A549 (cell line): ENCODE results near the gene WDR70. TPM values are rescaled to one million over a fixed set of nuclear protein-coding genes. Genes with fewer than 3 reads are reported as not detected.
A peak's percentile ranks its signal among the peaks of the same experiment; 100 is the strongest.
"Not testable (repeated sequence)": the region's sequence is repeated elsewhere in the genome, so short reads cannot be mapped to it uniquely, and the experiment has no call there.

ENCODE experiments used
- ATAC-seq, 2 experiments: fragments of 200-7000 bp in 1 of 2; fragments of >200 bp in 1 of 2; cut with Nextera tagmentation in 1 of 2; cut with Tn5 transposase in 1 of 2; 3 replicates each; pipeline versions ENCODE4 v1.8.0 to v1.9.1; 2018 to 2020; ENCODE audit warnings: mild to moderate bottlenecking in 1 of 2, moderate library complexity in 1 of 2
- CTCF ChIA-PET: fragments of 300-600 bp; sonication (Branson Sonifier 250); formaldehyde crosslinking; extraction: SDS; loops from one replicate; lab custom pipeline; 2021; ENCODE audit warnings: antibody characterized with exemption, inconsistent platforms; lab: Yijun Ruan, JAX
- POLR2A ChIA-PET: fragments of 350-600 bp; formaldehyde crosslinking; extraction: SDS; loops from one replicate; lab custom pipeline; 2021; ENCODE audit warnings: antibody characterized with exemption, inconsistent platforms; lab: Yijun Ruan, JAX
- DNase-seq, 2 experiments: peaks; one replicate each; pipeline versions ENCODE4 v3.0.0 to v3.0.0-alpha.2; 2011 to 2016; ENCODE audit warnings: low read depth in 1 of 2, low spot score in 1 of 2
- FAIRE-seq: peaks from 2 replicates; lab custom pipeline; 2011; peaks lifted over from hg19 to GRCh38; lab: Jason Lieb, UNC
- H3K27ac ChIP-seq, 2 experiments: fragments of >200 bp; sonication (Bioruptor Twin); formaldehyde crosslinking; 3 replicates each; pipeline ENCODE4 v1.5.1; 2016 to 2017
- H3K4me1 ChIP-seq: fragments of >200 bp; sonication (Bioruptor Twin); formaldehyde crosslinking; 3 replicates; pipeline ENCODE4 v1.6.1; 2016
- H3K4me2 ChIP-seq: fragments of >200 bp; sonication (Bioruptor Twin); formaldehyde crosslinking; 3 replicates; pipeline ENCODE4 v1.6.1; 2016
- H3K4me3 ChIP-seq: fragments of >200 bp; sonication (Bioruptor Twin); formaldehyde crosslinking; 3 replicates; pipeline ENCODE4 v1.5.1; 2016
- H3K9me3 ChIP-seq: fragments of >200 bp; sonication (Bioruptor Twin); formaldehyde crosslinking; 3 replicates; pipeline ENCODE4 v1.6.1; 2016
- CTCF ChIP-seq: fragments of >200 bp; sonication (Bioruptor Twin); formaldehyde crosslinking; IDR thresholded peaks from 3 replicates; pipeline ENCODE4 v1.5.1; 2016
- FOXS1 ChIP-seq: fragments of 250-450 bp; sonication (Bioruptor Pico); IDR thresholded peaks from 2 replicates; pipeline ENCODE4 v1.5.0; 2020; ENCODE audit warnings: mild to moderate bottlenecking, moderate library complexity
- JUN ChIP-seq, 2 experiments: fragments of >200 bp; sonication (Bioruptor Twin); formaldehyde crosslinking; IDR thresholded peaks; 2 replicates in 1 of 2; 3 replicates in 1 of 2; pipeline ENCODE4 v1.6.1; 2016 to 2017
- KDM5A ChIP-seq: fragments of 200-600 bp; sonication (generic); IDR thresholded peaks from 2 replicates; pipeline ENCODE4 v1.6.1; 2016; ENCODE audit warnings: antibody characterized with exemption, mild to moderate bottlenecking
- PHF8 ChIP-seq: fragments of 200-600 bp; sonication (generic); IDR thresholded peaks from 2 replicates; pipeline ENCODE4 v1.6.1; 2016; ENCODE audit warnings: low read depth, mild to moderate bottlenecking, antibody characterized with exemption, moderate library complexity, borderline replicate concordance
- POLR2A ChIP-seq: IDR thresholded peaks from 2 replicates; pipeline ENCODE4 v1.6.1; 2012; ENCODE audit warnings: mild to moderate bottlenecking, low read length
- POLR2AphosphoS2 ChIP-seq: conservative IDR thresholded peaks from 2 replicates; pipeline ENCODE4 v1.6.1; 2012; ENCODE audit warnings: low read length, improper control_type of control experiment, inconsistent platforms
- RAD21 ChIP-seq, 2 experiments: fragments of >200 bp in 1 of 2; sonication (Bioruptor Twin) in 1 of 2; formaldehyde crosslinking in 1 of 2; IDR thresholded peaks in 1 of 2; conservative IDR thresholded peaks in 1 of 2; 2 replicates in 1 of 2; 3 replicates in 1 of 2; pipeline ENCODE4 v1.6.1; 2012 to 2018; ENCODE audit warnings: inconsistent platforms in 1 of 2
- SMC3 ChIP-seq: fragments of >200 bp; sonication (Bioruptor Twin); formaldehyde crosslinking; IDR thresholded peaks from 3 replicates; pipeline ENCODE4 v1.6.1; 2018; ENCODE audit warnings: inconsistent platforms
- whole genome bisulfite sequencing: methylation state at CpG from one replicate; pipeline ENCODE4 v1.1.6; 2017; ENCODE audit errors: missing lambda C conversion rate; 5-methylcytosine and 5-hydroxymethylcytosine counted together
- polyA minus RNA-seq: library from RNA; depleted of rRNA, polyadenylated mRNA; stranded (reverse); fragments of >200 nt; gene quantifications from 2 replicates; pipeline ENCODE4 v1.2.3, GENCODE V29; 2011; rRNA and poly(A)+ RNA removed
- polyA plus RNA-seq, 4 experiments: library from polyadenylated mRNA; depleted of rRNA in 3 of 4; stranded (reverse); fragments of >200 nt; fragmentation: RNase III in 1 of 4; extraction: RNeasy Plus Mini Kit Qiagen cat#74134 plus additional on column Dnase treatment in 1 of 4; gene quantifications; 2 replicates in 3 of 4; 3 replicates in 1 of 4; pipeline ENCODE4 v1.2.3, GENCODE V29; 2011 to 2017
- TF ChIP-seq, protein P1 (sequence below): IDR thresholded peaks from 2 replicates; pipeline ENCODE4 v1.6.1; 2012
- TF ChIP-seq, protein P2 (sequence below): fragments of >200 bp; sonication (Bioruptor Twin); formaldehyde crosslinking; IDR thresholded peaks from 3 replicates; pipeline ENCODE4 v1.6.1; 2016

WDR70 gene
- polyA plus RNA-seq (2011; rRNA removed): 24.4 and 28.8 TPM in 2 replicates
- 6.7 and 6.9 TPM in 2 replicates for polyA plus RNA-seq (2012; cell fraction: cytosol; rRNA removed)
- 6.8 and 14.3 TPM in 2 replicates for polyA plus RNA-seq (2012; cell fraction: nucleus; rRNA removed)
- 13.3 to 14.7 TPM (median 13.8 TPM) in 3 replicates for polyA plus RNA-seq (2017; fragmentation: RNase III; extraction: RNeasy Plus Mini Kit Qiagen cat#74134 plus additional on column Dnase treatment)
- polyA minus RNA-seq: 13.0 and 14.9 TPM in 2 replicates

DNA sequence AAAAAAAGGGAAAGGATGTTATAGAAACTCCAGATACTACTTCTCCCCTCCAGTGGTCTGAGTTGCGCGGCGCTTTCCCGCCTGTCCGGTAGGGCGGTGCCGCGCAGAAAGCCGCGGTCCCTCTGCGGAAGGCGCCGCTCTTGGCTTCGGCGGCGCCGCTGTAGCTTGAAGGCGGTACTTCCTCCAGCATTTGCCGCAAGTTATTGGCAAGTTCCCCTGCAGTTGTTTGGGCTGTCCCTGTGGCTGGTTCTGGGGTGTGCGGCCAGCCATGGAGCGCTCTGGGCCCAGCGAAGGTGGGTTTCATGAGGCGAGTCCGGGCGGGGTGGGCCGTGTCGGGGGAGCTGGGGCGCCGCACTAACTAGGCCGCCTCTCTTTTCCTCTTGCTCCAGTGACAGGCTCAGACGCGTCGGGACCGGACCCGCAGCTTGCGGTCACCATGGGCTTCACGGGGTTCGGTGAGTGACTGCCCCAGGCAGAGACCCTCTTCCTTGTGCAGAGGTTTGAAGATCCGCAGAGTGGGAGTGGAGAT lies at the start of gene WDR70:
WDR70 (plus strand) TSS at position 219 of the 529 bp plus-strand sequence; CDS start at position 269, 50 bp downstream.
- Histone ChIP-seq H3K4me3 (peak within 1 kb of the TSS; percentile 90), H3K27ac (peak within 1 kb of the TSS; percentile 76 to 90), H3K4me2 (peak within 1 kb of the TSS; percentile 73)
- ATAC-seq: peak; percentile 100
- 2% methylated on average over 38 of the region's 39 CpGs for WGBS
- ChIA-PET POLR2A (interaction anchor here (0.6 to 1.6 kb wide), 5 partner anchors 8 to 1765 kb away, joined by 4 to 51 read pairs (median 6); partner anchors contain the start of gene NUP155), CTCF (interaction anchor here (0.6 to 2.0 kb wide), 4 partner anchors 9 to 1795 kb away, joined by 3 to 11 read pairs (median 3); partner anchors contain the start of gene NUP155)
- FAIRE-seq, H3K9me3 ChIP-seq, H3K4me1 ChIP-seq: not testable (repeated sequence)
- TF ChIP-seq, protein P1, sequence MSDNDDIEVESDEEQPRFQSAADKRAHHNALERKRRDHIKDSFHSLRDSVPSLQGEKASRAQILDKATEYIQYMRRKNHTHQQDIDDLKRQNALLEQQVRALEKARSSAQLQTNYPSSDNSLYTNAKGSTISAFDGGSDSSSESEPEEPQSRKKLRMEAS: peak; percentile 75
- TF ChIP-seq SMC3 (0 out of 3 replicates have a peak, but pooled peaks have one; percentile 5), PHF8 (peak; percentile 61; the same call in 1 of the 2 replicates), KDM5A (peak; percentile 31; the same call in 1 of the 2 replicates), POLR2A (peak; percentile 63), RAD21 (conservative IDR thresholded peaks at IDR 0.05 in 1 of 2, IDR thresholded peaks at IDR 0.05 in 1 of 2) (0 out of 5 replicates have a peak, but pooled peaks of 1 of the 2 experiments have one; percentile 6), CTCF (peak; percentile 70), JUN (IDR thresholded peaks at IDR 0.05) (peak; percentile 55 to 74; a peak in 3 of 5 replicates)
- TF ChIP-seq, protein P2, sequence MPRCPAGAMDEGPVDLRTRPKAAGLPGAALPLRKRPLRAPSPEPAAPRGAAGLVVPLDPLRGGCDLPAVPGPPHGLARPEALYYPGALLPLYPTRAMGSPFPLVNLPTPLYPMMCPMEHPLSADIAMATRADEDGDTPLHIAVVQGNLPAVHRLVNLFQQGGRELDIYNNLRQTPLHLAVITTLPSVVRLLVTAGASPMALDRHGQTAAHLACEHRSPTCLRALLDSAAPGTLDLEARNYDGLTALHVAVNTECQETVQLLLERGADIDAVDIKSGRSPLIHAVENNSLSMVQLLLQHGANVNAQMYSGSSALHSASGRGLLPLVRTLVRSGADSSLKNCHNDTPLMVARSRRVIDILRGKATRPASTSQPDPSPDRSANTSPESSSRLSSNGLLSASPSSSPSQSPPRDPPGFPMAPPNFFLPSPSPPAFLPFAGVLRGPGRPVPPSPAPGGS: 0 out of 3 replicates have a peak, but pooled peaks have one; percentile 39
- DNase-seq: peak; percentile 53 to 93

DNA sequence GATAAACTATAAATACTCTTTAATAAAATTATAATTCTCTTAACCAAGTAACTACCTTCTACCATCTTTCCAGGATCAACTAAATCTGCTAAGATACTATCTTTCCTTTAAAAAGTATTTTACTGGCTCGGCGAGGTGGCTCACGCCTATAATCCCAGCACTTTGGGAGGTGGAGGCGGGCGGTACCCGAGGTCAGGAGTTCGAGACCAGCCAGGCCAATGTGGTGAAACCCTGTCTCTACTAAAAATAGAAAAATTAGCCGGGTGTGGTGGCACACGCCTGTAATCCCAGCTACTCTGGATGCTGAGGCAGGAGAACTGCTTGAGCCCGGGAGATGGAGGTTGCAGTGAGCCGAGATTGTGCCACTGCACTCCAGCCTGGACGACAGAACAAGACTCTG lies 44.4 kb upstream of the WDR70 start:
- POLR2A ChIA-PET, H3K27ac ChIP-seq, H3K9me3 ChIP-seq, H3K4me2 ChIP-seq, DNase-seq, CTCF ChIA-PET, H3K4me3 ChIP-seq, FAIRE-seq, ATAC-seq, H3K4me1 ChIP-seq: not testable (repeated sequence)
- WGBS: 91% methylated on average over 12 of the region's 12 CpGs

GRCh38 chr5:37342741-37343140 lies 36.4 kb upstream of the WDR70 start:
- ATAC-seq, H3K27ac ChIP-seq, H3K4me2 ChIP-seq, H3K4me3 ChIP-seq, H3K4me1 ChIP-seq, CTCF ChIA-PET, POLR2A ChIA-PET, H3K9me3 ChIP-seq, FAIRE-seq, DNase-seq: not testable (repeated sequence)
- WGBS: 96% methylated on average over 18 of the region's 18 CpGs

- no peaks in the 10 kb centered on the region for H3K9me3 ChIP-seq
- FAIRE-seq (no peak), ATAC-seq (no peak), DNase-seq (no peak)
- CTCF ChIA-PET: no interaction called here
- no peak overlapping the region for H3K27ac ChIP-seq
- TF ChIP-seq POLR2AphosphoS2 (no peak), POLR2A (no peak), FOXS1 (CRISPR knock-in tag) (no peak)
- TF ChIP-seq, protein P2: no peak
- POLR2A ChIA-PET: no interaction called here
- H3K4me3 ChIP-seq: no peak overlapping the region
- WGBS: 88% methylated on average over 6 of the region's 6 CpGs
- no peak overlapping the region for H3K4me2 ChIP-seq
- H3K4me1 ChIP-seq: no peaks in the 10 kb centered on the region
These were observed 24.0 kb upstream of the WDR70 start for GRCh38 chr5:37355161-37355560.
